ENCODE data around the gene LILRA1.
"Not testable (repeated sequence)": the region's sequence is repeated elsewhere in the genome, so short reads cannot be mapped to it uniquely, and the experiment has no call there.

Gene LILRA1

GRCh38 chr19:54624934-54625730 is 31.7 kb downstream of the LILRA1 start:
- DNase-seq (ENCODE audit: low read depth in 2 of 2) = not testable (repeated sequence)

DNA sequence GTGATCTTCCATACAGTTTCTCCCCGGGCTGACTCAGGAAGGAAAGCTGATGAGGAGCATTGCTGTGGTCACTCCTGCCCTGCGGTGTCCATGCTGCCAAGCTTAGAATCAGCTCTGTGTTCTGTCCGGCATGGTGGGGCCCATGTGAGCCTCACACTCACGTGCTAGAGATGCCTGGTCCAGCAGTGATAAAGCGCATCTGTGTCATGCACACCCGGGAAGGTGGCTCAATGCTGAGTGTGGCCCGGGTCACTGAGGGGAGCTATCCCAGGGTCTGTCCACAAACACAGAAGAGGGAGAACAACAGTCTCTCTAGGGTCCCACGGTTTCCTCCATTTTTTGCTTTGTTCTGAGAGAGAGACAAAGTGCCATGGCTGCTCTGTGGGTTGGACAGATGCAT is 33.3 kb downstream of the LILRA1 start:
- no peak for DNase-seq (ENCODE audit: low read depth in 2 of 2)

- not testable (repeated sequence) for DNase-seq (ENCODE audit: low read depth in 2 of 2)
These were observed 34.5 kb downstream of the LILRA1 start for GRCh38 chr19:54627912-54628311.

- DNase-seq (ENCODE audit: low read depth in 2 of 2) = not testable (repeated sequence)
These were observed 36.8 kb downstream of the LILRA1 start, which contains the start of gene LILRB1 for GRCh38 chr19:54630262-54630661. TSS of gene LILRB1 (plus strand) at chr19:54630484. CDS start at chr19:54631074, 590 bp downstream.

- DNase-seq (ENCODE audit: low read depth in 2 of 2) = no peak
These were observed 37.4 kb downstream of the LILRA1 start for GRCh38 chr19:54630782-54631181.

DNA sequence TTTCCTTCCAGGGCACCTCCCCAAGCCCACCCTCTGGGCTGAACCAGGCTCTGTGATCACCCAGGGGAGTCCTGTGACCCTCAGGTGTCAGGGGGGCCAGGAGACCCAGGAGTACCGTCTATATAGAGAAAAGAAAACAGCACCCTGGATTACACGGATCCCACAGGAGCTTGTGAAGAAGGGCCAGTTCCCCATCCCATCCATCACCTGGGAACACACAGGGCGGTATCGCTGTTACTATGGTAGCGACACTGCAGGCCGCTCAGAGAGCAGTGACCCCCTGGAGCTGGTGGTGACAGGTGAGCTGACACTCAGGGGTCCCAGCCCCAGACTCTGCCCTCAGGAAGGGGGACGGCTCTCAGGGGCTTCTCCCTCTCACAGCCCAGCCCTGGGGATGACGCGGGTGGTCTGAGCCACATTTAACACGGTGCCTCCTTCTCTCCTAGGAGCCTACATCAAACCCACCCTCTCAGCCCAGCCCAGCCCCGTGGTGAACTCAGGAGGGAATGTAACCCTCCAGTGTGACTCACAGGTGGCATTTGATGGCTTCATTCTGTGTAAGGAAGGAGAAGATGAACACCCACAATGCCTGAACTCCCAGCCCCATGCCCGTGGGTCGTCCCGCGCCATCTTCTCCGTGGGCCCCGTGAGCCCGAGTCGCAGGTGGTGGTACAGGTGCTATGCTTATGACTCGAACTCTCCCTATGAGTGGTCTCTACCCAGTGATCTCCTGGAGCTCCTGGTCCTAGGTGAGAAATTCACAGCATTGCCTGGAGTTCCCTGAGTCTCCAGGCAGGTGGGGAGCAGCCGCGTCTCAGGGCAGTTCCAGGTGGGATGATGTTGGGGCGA is 38.3 kb downstream of the LILRA1 start:
- DNase-seq (ENCODE audit: low read depth in 2 of 2) = not testable (repeated sequence)

DNA sequence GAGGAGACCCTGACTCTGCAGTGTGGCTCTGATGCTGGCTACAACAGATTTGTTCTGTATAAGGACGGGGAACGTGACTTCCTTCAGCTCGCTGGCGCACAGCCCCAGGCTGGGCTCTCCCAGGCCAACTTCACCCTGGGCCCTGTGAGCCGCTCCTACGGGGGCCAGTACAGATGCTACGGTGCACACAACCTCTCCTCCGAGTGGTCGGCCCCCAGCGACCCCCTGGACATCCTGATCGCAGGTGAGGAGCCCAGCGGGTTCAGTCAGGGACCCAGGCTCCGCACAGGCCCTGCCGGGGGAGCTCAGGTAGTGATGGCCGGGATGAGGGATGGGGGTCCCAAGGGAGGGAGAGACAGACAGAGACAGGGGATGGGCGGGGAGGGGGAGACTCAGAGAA is 39.1 kb downstream of the LILRA1 start:
- DNase-seq (ENCODE audit: low read depth in 2 of 2) = not testable (repeated sequence)

DNA sequence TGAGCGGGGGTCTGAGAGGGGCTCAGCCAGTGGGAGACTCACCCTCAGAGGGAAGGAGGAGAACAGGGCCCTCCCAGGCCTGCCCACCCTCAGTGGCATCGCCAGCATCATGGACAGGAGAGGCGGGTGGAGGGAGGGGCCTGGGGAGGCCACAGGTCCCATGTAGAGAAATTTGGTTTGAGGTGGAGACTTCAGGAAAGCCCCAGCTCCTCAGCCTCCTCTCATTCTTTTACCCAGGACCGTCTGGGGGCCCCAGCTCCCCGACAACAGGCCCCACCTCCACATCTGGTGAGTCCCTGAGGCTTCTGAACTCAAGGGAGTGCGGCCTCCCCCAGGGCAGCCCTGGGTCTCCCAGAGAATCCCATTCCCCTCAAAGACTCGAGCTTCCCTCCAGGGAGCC is 40.0 kb downstream of the LILRA1 start:
- DNase-seq (ENCODE audit: low read depth in 2 of 2) = no peak

DNA sequence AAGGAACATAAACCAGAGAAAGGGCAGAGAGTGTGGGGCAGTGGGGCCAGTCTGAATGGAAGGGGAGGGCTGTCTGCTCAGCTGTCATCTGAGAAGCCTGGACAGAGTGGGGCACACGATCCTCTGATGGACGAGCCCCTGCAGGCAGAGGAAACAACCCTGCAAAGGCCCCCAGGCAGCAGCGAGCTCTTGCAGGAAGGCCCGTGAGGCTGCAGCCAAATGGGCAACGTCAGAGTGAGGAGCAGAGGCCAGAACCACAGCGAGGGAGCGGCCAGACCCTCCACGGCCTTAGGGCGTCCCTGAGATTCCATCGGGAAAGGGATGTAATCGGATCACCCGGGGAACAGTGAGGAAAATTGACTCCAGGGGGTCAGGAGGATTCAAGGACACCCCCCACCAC is 42.6 kb downstream of the LILRA1 start:
- DNase-seq (ENCODE audit: low read depth in 2 of 2) = not testable (repeated sequence)

DNA sequence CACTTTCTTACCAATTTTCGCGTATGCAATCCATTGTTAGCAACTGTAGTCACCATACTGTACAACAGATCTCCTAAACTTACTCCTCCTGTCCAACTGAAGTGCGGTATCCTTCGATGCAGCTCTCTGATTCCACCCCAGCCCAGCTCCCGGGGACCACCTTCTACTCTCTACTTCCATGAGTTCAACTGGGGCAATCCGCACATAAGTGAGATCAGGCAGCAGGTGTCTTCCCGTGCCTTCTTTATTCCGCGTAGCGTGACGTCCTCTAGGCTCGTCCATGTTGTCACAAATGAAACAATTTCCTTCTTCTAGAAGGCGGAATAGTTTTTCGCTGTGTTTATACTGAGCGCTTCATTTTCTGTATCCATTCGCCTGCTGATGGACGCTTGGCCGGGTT is 45.3 kb downstream of the LILRA1 start:
- no peak for DNase-seq (ENCODE audit: low read depth in 2 of 2)

DNA sequence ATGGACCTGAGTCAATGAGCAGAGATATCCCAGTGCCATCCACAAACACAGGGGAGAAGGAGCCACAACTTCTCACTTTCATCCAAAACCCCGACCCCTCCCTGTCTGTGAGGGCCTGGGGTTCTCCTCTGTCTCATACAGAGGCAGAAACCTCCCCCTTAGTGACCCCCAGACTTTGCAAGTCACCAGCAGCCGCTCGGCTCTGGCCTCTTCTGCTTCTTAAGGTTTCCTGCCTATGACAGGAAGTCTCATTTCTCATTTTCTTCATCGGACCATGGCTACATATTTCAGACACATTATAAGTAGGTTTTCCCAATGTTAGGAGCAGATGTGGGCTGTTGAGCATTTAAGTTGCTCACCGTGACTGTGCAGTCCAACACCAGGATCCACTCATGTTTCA is 49.5 kb downstream of the LILRA1 start:
- not testable (repeated sequence) for DNase-seq (ENCODE audit: low read depth in 2 of 2)

DNA sequence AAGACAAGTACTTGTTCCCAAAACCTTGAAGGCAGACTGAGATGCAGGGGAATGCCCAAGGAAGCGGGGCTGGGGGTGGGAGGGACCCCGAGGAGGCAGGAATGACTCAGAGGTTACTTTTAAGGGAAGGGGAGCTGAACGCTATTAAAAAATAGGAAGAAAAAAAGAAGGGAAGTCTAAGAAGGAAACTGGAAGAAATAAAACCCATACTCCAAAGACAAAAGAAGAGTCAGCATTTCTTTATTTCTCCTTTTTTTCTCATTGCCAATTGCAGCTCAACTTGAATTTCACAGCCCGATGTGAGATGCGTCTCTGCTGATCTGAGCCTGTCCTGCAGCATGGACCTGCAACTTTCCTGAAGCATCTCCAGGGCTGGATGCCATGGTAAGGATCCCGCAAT is 50.2 kb downstream of the LILRA1 start:
- not testable (repeated sequence) for DNase-seq (ENCODE audit: low read depth in 2 of 2)

GRCh38 chr19:54644056-54644455 is 50.6 kb downstream of the LILRA1 start:
- DNase-seq (ENCODE audit: low read depth in 2 of 2) = no peak

- no peak for DNase-seq (ENCODE audit: low read depth in 2 of 2)
These were observed 53.0 kb downstream of the LILRA1 start for GRCh38 chr19:54646331-54646841.

- DNase-seq (ENCODE audit: low read depth in 2 of 2) = no peak
These were observed 54.7 kb downstream of the LILRA1 start for GRCh38 chr19:54648129-54648528.

DNA sequence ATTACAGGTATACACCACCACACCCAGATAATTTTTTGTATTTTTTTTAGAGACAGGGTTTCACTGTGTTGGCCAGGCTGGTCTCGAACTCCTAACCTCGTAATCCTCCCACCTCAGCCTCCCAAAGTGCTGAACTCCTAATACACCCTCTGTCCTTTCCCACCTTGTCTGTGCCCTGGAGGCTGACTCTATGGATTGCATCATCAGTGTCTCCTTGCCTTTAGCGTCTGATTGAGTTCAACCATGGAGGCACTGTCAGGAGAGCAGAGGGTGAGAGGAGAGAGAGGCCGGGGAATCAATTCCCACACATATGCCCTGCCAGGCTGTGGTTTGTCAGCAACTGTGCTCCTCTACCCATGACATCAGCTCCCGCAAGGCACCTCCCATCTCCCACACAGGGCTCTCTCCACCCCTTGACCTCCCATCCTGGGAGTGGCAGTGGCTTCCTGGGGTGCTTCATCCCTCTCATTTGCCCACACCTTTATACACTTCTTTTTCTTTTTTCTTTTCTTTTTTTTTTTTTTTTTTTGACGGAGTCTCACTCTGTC is 56.8 kb downstream of the LILRA1 start:
- no peak for DNase-seq (ENCODE audit: low read depth in 2 of 2)

All from stimulated activated CD8-positive, alpha-beta memory T cell treated with anti-CD3 and anti-CD28 coated beads, Interleukin-7, amount 100 ng/mL, for 4 hours (primary cell).